ENCODE measurements around the gene OTOA.
"Not testable (repeated sequence)": the region's sequence is repeated elsewhere in the genome, so short reads cannot be mapped to it uniquely, and the experiment has no call there.

OTOA gene

GRCh38 chr16:21769284-21769683 is 105.5 kb downstream of the OTOA start:
- not testable (repeated sequence) for H3K27ac ChIP-seq; H3K9me3 ChIP-seq (ENCODE audit: low read depth, low read length); H3K36me3 ChIP-seq (ENCODE audit: insufficient read depth, low read length); DNase-seq (ENCODE audit: low read depth, low spot score); H3K9ac ChIP-seq (ENCODE audit: insufficient read length); H3K4me3 ChIP-seq

- H3K9ac ChIP-seq (ENCODE audit: insufficient read length); DNase-seq (ENCODE audit: low read depth, low spot score); H3K9me3 ChIP-seq (ENCODE audit: low read depth, low read length); H3K27ac ChIP-seq; H3K36me3 ChIP-seq (ENCODE audit: insufficient read depth, low read length); H3K4me3 ChIP-seq: not testable (repeated sequence)
Observed at GRCh38 chr16:21770584-21770983, 106.8 kb downstream of the OTOA start.

GRCh38 chr16:21772547-21773206 is 108.9 kb downstream of the OTOA start:
- not testable (repeated sequence) for DNase-seq (ENCODE audit: low read depth, low spot score); H3K27ac ChIP-seq; H3K9ac ChIP-seq (ENCODE audit: insufficient read length); H3K4me3 ChIP-seq; H3K9me3 ChIP-seq (ENCODE audit: low read depth, low read length); H3K36me3 ChIP-seq (ENCODE audit: insufficient read depth, low read length)

GRCh38 chr16:21773207-21773553 is 109.4 kb downstream of the OTOA start:
- not testable (repeated sequence) for H3K27ac ChIP-seq; DNase-seq (ENCODE audit: low read depth, low spot score); H3K4me3 ChIP-seq; H3K36me3 ChIP-seq (ENCODE audit: insufficient read depth, low read length); H3K9ac ChIP-seq (ENCODE audit: insufficient read length); H3K9me3 ChIP-seq (ENCODE audit: low read depth, low read length)

GRCh38 chr16:21780525-21780924 is 116.8 kb downstream of the OTOA start:
- H3K4me3 ChIP-seq; DNase-seq (ENCODE audit: low read depth, low spot score); H3K36me3 ChIP-seq (ENCODE audit: insufficient read depth, low read length); H3K27ac ChIP-seq; H3K9ac ChIP-seq (ENCODE audit: insufficient read length); H3K9me3 ChIP-seq (ENCODE audit: low read depth, low read length): not testable (repeated sequence)

DNA sequence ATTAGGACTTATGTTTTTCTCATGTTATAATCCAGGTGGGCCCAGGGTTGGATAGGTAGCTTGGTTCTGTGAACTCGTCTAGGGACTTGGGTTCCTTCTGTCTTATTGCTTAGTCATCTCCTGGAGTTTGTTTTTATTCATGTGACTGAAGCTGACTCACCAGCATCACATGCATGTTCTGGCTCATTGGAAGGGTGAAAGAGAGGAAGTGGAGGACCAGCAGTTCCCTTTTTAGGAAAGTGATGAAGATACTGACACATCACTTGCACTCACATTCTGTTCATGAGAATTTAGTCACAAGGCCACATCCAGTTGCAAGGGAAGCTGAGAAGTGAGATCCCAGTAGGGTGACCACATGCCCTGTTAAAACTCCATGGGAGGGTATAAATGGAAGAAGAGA is 126.7 kb downstream of the OTOA start:
- H3K4me3 ChIP-seq; H3K27ac ChIP-seq; H3K36me3 ChIP-seq (ENCODE audit: insufficient read depth, low read length); H3K9ac ChIP-seq (ENCODE audit: insufficient read length); DNase-seq (ENCODE audit: low read depth, low spot score); H3K9me3 ChIP-seq (ENCODE audit: low read depth, low read length): not testable (repeated sequence)

- not testable (repeated sequence) for H3K27ac ChIP-seq; H3K4me3 ChIP-seq; DNase-seq (ENCODE audit: low read depth, low spot score); H3K9me3 ChIP-seq (ENCODE audit: low read depth, low read length); H3K36me3 ChIP-seq (ENCODE audit: insufficient read depth, low read length); H3K9ac ChIP-seq (ENCODE audit: insufficient read length)
Observed at GRCh38 chr16:21793310-21793709, 129.5 kb downstream of the OTOA start.

GRCh38 chr16:21798601-21799000 is 134.8 kb downstream of the OTOA start:
- H3K4me3 ChIP-seq; DNase-seq (ENCODE audit: low read depth, low spot score); H3K9me3 ChIP-seq (ENCODE audit: low read depth, low read length); H3K36me3 ChIP-seq (ENCODE audit: insufficient read depth, low read length); H3K9ac ChIP-seq (ENCODE audit: insufficient read length); H3K27ac ChIP-seq: not testable (repeated sequence)

- not testable (repeated sequence) for H3K4me3 ChIP-seq; H3K27ac ChIP-seq; H3K9ac ChIP-seq (ENCODE audit: insufficient read length); DNase-seq (ENCODE audit: low read depth, low spot score); H3K36me3 ChIP-seq (ENCODE audit: insufficient read depth, low read length); H3K9me3 ChIP-seq (ENCODE audit: low read depth, low read length)
Observed at GRCh38 chr16:21801538-21802374, 138.0 kb downstream of the OTOA start.

GRCh38 chr16:21802375-21802663 is 138.6 kb downstream of the OTOA start:
- DNase-seq (ENCODE audit: low read depth, low spot score); H3K36me3 ChIP-seq (ENCODE audit: insufficient read depth, low read length); H3K9ac ChIP-seq (ENCODE audit: insufficient read length); H3K4me3 ChIP-seq; H3K9me3 ChIP-seq (ENCODE audit: low read depth, low read length); H3K27ac ChIP-seq: not testable (repeated sequence)

Data from SK-N-MC (cell line).